Measurements from ENCODE around the gene SDK2. TPM values are rescaled to one million over a fixed set of nuclear protein-coding genes. Genes with fewer than 3 reads are reported as not detected.

Gene SDK2
- total and polyA plus RNA-seq, 2 experiments from 2014 or later = 0.74 to 5.1 TPM

DNA sequence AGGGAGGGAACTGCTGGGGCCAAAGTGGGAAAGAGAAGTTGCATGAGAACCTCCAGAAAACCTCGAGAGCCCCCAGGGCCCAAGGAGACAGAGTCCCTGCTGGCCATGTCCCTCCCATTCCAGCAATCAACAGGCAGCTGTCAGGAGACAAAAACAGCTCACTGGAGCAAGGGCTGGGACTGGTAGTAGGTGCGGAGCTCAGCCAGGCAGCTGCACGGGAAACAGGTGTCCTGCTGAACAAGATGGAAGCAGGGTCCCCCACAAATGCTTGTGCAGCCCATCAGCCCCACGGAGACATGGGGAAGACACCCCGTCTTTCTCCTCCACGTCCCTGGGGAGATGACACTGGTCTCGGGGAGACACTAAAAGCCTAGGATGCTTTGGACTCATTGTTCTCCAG, 34.5 kb downstream of the SDK2 start:
- no peak for DNase-seq (ENCODE audit: low spot score)
- Mint-ChIP-seq H3K36me3 (ENCODE audit: low read depth) (no peaks in the 10 kb centered on the region; the same call in 2 of the 3 replicates), H3K4me1 (peaks cover 28% of the 10 kb centered on the region), H3K9me3 (no peaks in the 10 kb centered on the region; the same call in 2 of the 3 replicates), H3K27ac (no peak overlapping the region), H3K27me3 (ENCODE audit: insufficient read depth, low read depth, poor library complexity) (peaks cover 8% of the 10 kb centered on the region), H3K4me3 (no peak overlapping the region)
- Histone ChIP-seq H3K4me2 (no peak overlapping the region), H3K9me2 (ENCODE audit: insufficient read depth) (no peaks in the 10 kb centered on the region), H3K4me3 (no peak overlapping the region), H3K36me3 (ENCODE audit: insufficient read depth) (no peaks in the 10 kb centered on the region), H4K20me1 (replicated peaks; ENCODE audit: insufficient read depth) (no peaks in the 10 kb centered on the region), H3K27ac (ENCODE audit: low read depth) (no peak overlapping the region), H3K4me1 (ENCODE audit: insufficient read depth) (peaks cover 17% of the 10 kb centered on the region), H2AFZ (no peak overlapping the region), H3K27me3 (ENCODE audit: insufficient read depth) (no peaks in the 10 kb centered on the region), H3F3A (replicated peaks; ENCODE audit: low read depth) (peaks cover 7% of the 10 kb centered on the region; the same call in 1 of the 2 replicates), H3K79me2 (replicated peaks; ENCODE audit: insufficient read depth) (no peaks in the 10 kb centered on the region)
- TF ChIP-seq ZNF331 (CRISPR knock-in tag; IDR thresholded peaks at IDR 0.05; ENCODE audit: low read depth) (no peak), EZH2phosphoT487 (IDR thresholded peaks at IDR 0.05; ENCODE audit: unreplicated experiment) (no peak), EZH2 (IDR thresholded peaks at IDR 0.05; ENCODE audit: low read depth, unreplicated experiment) (no peak), JUNB (IDR thresholded peaks at IDR 0.05; ENCODE audit: unreplicated experiment) (no peak), ZNF114 (CRISPR knock-in tag; IDR thresholded peaks at IDR 0.05) (no peak)
- TF ChIP-seq, protein P1, sequence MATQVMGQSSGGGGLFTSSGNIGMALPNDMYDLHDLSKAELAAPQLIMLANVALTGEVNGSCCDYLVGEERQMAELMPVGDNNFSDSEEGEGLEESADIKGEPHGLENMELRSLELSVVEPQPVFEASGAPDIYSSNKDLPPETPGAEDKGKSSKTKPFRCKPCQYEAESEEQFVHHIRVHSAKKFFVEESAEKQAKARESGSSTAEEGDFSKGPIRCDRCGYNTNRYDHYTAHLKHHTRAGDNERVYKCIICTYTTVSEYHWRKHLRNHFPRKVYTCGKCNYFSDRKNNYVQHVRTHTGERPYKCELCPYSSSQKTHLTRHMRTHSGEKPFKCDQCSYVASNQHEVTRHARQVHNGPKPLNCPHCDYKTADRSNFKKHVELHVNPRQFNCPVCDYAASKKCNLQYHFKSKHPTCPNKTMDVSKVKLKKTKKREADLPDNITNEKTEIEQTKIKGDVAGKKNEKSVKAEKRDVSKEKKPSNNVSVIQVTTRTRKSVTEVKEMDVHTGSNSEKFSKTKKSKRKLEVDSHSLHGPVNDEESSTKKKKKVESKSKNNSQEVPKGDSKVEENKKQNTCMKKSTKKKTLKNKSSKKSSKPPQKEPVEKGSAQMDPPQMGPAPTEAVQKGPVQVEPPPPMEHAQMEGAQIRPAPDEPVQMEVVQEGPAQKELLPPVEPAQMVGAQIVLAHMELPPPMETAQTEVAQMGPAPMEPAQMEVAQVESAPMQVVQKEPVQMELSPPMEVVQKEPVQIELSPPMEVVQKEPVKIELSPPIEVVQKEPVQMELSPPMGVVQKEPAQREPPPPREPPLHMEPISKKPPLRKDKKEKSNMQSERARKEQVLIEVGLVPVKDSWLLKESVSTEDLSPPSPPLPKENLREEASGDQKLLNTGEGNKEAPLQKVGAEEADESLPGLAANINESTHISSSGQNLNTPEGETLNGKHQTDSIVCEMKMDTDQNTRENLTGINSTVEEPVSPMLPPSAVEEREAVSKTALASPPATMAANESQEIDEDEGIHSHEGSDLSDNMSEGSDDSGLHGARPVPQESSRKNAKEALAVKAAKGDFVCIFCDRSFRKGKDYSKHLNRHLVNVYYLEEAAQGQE (IDR thresholded peaks at IDR 0.05; ENCODE audit: unreplicated experiment) = no peak
- TF ChIP-seq, protein P2, sequence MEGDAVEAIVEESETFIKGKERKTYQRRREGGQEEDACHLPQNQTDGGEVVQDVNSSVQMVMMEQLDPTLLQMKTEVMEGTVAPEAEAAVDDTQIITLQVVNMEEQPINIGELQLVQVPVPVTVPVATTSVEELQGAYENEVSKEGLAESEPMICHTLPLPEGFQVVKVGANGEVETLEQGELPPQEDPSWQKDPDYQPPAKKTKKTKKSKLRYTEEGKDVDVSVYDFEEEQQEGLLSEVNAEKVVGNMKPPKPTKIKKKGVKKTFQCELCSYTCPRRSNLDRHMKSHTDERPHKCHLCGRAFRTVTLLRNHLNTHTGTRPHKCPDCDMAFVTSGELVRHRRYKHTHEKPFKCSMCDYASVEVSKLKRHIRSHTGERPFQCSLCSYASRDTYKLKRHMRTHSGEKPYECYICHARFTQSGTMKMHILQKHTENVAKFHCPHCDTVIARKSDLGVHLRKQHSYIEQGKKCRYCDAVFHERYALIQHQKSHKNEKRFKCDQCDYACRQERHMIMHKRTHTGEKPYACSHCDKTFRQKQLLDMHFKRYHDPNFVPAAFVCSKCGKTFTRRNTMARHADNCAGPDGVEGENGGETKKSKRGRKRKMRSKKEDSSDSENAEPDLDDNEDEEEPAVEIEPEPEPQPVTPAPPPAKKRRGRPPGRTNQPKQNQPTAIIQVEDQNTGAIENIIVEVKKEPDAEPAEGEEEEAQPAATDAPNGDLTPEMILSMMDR (conservative IDR thresholded peaks at IDR 0.05; ENCODE audit: low read depth in 2 of 2) = no peak
- ATAC-seq = no peak

DNA sequence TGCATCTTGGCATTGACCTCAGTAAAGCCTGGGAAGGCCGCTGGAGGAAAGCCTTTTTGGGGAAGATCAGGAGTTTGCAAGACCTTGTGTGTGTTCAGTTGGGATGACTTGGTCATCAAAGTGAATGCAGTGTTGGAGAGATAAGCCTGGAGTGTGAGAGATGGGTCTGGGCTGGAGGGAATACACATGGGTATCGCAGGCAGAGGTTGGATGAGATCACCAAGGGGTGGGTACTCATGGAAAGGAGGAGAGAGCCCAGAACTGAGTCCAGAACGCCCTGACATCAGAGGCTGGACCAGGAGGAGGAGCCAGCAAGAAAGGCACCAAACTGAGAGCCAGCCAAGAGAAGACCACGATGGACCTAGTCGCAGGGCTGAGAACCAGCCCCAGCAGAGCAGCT, 35.2 kb downstream of the SDK2 start:
- H3K36me3 Mint-ChIP-seq (ENCODE audit: low read depth) = no peaks in the 10 kb centered on the region; the same call in 2 of the 3 replicates
- H3K79me2 ChIP-seq (replicated peaks; ENCODE audit: insufficient read depth) = no peaks in the 10 kb centered on the region
- no peaks in the 10 kb centered on the region for H3K9me2 ChIP-seq (ENCODE audit: insufficient read depth)
- peaks cover 5% of the 10 kb centered on the region; the same call in 1 of the 2 replicates for H3F3A ChIP-seq (replicated peaks; ENCODE audit: low read depth)
- peaks cover 10% of the 10 kb centered on the region for H3K27me3 Mint-ChIP-seq (ENCODE audit: insufficient read depth, low read depth, poor library complexity)
- no peak overlapping the region for H2AFZ ChIP-seq
- H3K4me1 Mint-ChIP-seq = peaks cover 24% of the 10 kb centered on the region
- DNase-seq (ENCODE audit: low spot score) = no peak
- no peak overlapping the region for H3K4me3 Mint-ChIP-seq
- H3K36me3 ChIP-seq (ENCODE audit: insufficient read depth) = no peaks in the 10 kb centered on the region
- no peak for ATAC-seq
- H3K9me3 Mint-ChIP-seq = no peaks in the 10 kb centered on the region; the same call in 2 of the 3 replicates
- no peak overlapping the region for H3K4me2 ChIP-seq
- H4K20me1 ChIP-seq (replicated peaks; ENCODE audit: insufficient read depth) = no peaks in the 10 kb centered on the region
- no peak overlapping the region for H3K27ac Mint-ChIP-seq
- no peak overlapping the region for H3K27ac ChIP-seq (ENCODE audit: low read depth)
- no peak overlapping the region for H3K4me3 ChIP-seq
- no peaks in the 10 kb centered on the region for H3K27me3 ChIP-seq (ENCODE audit: insufficient read depth)
- H3K4me1 ChIP-seq (ENCODE audit: insufficient read depth) = peaks cover 14% of the 10 kb centered on the region
- TF ChIP-seq, protein P3, sequence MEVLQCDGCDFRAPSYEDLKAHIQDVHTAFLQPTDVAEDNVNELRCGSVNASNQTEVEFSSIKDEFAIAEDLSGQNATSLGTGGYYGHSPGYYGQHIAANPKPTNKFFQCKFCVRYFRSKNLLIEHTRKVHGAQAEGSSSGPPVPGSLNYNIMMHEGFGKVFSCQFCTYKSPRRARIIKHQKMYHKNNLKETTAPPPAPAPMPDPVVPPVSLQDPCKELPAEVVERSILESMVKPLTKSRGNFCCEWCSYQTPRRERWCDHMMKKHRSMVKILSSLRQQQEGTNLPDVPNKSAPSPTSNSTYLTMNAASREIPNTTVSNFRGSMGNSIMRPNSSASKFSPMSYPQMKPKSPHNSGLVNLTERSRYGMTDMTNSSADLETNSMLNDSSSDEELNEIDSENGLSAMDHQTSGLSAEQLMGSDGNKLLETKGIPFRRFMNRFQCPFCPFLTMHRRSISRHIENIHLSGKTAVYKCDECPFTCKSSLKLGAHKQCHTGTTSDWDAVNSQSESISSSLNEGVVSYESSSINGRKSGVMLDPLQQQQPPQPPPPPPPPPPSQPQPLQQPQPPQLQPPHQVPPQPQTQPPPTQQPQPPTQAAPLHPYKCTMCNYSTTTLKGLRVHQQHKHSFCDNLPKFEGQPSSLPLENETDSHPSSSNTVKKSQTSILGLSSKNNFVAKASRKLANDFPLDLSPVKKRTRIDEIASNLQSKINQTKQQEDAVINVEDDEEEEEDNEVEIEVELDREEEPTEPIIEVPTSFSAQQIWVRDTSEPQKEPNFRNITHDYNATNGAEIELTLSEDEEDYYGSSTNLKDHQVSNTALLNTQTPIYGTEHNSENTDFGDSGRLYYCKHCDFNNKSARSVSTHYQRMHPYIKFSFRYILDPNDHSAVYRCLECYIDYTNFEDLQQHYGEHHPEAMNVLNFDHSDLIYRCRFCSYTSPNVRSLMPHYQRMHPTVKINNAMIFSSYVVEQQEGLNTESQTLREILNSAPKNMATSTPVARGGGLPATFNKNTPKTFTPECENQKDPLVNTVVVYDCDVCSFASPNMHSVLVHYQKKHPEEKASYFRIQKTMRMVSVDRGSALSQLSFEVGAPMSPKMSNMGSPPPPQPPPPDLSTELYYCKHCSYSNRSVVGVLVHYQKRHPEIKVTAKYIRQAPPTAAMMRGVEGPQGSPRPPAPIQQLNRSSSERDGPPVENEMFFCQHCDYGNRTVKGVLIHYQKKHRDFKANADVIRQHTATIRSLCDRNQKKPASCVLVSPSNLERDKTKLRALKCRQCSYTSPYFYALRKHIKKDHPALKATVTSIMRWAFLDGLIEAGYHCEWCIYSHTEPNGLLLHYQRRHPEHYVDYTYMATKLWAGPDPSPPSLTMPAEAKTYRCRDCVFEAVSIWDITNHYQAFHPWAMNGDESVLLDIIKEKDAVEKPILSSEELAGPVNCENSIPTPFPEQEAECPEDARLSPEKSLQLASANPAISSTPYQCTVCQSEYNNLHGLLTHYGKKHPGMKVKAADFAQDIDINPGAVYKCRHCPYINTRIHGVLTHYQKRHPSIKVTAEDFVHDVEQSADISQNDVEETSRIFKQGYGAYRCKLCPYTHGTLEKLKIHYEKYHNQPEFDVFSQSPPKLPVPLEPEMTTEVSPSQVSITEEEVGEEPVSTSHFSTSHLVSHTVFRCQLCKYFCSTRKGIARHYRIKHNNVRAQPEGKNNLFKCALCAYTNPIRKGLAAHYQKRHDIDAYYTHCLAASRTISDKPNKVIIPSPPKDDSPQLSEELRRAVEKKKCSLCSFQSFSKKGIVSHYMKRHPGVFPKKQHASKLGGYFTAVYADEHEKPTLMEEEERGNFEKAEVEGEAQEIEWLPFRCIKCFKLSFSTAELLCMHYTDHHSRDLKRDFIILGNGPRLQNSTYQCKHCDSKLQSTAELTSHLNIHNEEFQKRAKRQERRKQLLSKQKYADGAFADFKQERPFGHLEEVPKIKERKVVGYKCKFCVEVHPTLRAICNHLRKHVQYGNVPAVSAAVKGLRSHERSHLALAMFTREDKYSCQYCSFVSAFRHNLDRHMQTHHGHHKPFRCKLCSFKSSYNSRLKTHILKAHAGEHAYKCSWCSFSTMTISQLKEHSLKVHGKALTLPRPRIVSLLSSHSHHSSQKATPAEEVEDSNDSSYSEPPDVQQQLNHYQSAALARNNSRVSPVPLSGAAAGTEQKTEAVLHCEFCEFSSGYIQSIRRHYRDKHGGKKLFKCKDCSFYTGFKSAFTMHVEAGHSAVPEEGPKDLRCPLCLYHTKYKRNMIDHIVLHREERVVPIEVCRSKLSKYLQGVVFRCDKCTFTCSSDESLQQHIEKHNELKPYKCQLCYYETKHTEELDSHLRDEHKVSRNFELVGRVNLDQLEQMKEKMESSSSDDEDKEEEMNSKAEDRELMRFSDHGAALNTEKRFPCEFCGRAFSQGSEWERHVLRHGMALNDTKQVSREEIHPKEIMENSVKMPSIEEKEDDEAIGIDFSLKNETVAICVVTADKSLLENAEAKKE (CRISPR knock-in tag; IDR thresholded peaks at IDR 0.05) = no peak
- TF ChIP-seq POLR2AphosphoS5 (IDR thresholded peaks at IDR 0.05; ENCODE audit: low read depth) = no peak
